Right hindlimb (tissue), 1 donor: ENCODE data around the gene NAA15.
A peak's percentile ranks its signal among the peaks of the same experiment; 100 is the strongest.
"Not testable (repeated sequence)": the region's sequence is repeated elsewhere in the genome, so short reads cannot be mapped to it uniquely, and the experiment has no call there.

Source experiments
- DNase-seq: peaks from one replicate; pipeline ENCODE4 v3.0.0-alpha.2; 2018

NAA15 gene

DNA sequence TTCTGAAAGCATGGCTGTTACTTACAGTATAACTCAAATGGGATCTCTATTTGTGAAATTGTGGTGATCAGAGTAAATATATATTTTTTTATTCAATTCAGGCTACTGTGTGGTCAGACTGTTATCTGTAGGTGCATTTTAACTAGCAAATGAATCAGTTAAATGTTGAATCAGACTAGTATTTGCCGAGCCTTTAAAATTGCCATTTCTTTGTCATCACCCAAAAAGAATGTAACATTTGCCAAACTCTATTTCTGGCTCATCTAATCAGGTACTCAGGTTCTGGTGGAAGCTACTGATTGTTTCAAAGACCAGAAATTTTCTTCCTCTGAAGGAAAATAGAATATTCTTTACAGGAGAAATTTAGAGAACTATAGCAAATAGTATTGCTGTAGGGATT, 1.8 kb upstream of the NAA15 start:
- DNase-seq, result no peak

DNA sequence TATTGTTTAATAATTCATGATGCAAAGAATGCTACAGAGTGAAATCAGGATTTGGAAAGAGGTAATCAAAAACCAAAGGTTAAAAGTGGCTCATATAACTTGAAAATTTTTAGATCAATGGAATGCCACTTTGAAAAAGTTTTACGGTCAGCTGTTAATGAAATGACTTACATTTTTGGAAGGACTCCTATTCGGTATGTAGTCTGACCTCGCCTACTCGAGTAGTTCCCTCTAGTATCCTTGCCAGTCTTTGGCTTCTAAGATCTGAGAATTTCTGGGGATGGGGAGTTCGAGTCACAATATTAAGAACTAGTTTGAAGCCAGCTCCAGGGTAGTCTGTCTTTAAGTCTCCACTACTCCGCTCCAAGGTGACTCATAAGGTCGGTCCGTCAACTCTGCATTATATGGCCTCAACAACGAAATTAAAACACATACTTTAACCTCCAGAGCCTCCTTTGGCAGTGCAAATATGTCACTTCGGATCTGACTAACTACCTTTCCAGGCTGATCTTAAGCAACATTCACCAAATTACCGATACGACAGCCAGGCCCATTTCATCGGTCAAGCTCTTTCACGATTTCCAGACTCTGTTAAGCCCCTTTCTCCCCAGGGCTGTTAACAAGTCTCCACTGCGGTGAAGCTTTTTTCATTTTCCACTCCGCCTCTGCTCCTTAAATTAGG, 733 bp upstream of the NAA15 start:
- DNase-seq, result no peak

DNA sequence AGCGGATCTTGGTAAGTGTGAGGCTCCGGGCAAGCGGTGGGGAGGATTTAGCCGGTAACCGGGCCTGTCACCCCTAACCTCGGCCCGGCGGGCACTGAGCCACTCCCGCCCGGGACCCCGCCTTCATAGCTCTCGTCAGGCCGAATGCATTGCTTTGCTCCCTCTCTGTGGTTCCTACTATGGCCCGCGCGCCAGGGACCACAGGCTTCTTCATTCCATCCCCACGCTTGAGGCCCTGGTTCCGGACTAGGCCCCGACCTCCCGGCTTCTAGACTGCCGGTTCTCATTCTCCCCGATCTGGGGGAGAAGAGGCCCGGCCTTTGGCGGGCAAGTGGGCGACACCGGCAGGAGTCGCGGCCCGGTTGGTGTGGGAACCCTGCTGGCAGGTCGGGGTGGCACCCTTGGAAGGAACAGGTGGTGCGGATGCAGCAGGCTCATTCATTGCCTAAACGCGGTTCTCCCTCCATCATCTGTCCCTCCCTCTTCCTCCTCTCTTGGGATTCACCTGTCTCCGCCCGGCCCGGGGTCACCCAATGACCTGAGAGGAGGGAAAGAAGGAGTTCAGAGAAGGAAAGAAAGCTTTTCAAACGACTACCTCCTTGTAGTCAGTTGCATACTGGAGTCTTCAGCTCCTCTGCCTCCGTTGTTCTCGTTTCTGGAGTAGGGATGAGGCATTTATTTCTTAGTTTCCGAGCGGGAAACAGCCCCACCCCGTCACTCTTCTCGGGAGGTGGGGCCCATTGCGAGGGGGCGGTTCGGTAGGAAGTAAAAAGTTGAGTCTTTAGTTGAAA, 711 bp downstream of the NAA15 start, which contains the start of gene NDUFC1:
Gene NDUFC1 (minus strand): TSS at position 657 of the 791 bp plus-strand sequence. CDS start 6,679 bp downstream, outside the sequence.
- DNase-seq, result peak; percentile 56

DNA sequence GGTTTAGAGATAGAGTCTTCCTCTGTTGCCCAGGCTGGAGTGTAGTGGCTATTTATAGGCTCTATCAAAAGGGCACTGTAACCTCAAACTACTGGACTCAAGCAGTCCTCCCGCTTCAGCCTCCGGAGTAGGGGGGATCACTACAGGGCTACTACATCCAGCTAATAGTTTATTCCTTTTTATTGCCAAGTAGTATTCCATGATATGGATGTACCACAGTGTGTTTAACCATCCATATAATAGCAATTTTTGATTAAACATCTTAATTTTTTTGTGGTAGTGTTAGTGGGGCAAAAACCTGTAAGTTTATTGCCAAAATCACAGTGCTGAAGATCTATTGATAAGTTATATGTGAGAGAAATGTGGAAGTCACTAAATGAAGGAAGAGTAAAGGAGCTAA, 3.6 kb downstream of the NAA15 start:
- DNase-seq, result no peak

GRCh38 chr4:139311909-139312308, 10.6 kb downstream of the NAA15 start:
- DNase-seq, result no peak

DNA sequence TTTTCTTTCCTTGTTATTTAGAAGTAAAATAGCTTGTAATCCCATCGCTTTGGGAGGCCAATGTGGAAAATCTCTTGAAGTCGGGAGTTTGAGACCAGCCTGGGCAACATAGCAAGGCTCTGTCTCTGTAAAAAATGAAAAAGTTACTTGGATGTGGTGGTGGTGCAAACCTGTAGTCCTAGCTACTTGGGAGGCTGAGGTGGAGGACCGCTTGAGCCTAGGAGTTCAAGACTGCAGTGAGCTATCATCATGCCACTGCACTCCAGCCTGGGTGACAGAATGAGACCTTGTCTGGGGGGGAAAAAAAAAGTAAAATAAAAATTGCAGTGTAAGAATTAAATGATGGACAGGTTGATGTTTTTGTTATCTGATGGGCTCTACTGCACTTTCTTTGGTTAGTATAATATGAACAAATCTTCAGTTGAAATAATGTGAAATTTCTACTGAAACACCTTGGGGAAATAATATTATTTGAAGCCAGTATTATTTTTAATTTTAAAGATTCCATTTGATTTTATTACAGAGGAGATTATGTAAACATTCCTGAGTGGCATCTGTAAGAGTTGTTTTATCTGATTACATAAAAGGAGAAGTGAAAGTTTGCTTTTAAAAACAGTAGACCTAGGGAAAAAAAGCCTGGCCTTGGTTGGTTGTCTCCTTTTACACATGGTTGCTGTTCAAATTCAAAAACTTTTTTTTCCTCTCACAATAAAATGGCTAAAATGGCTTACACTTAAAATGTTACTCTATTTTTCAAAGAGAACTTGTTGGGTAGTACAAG, 11.4 kb downstream of the NAA15 start:
- DNase-seq, result no peak

GRCh38 chr4:139313414-139313813, 12.1 kb downstream of the NAA15 start:
- DNase-seq, result not testable (repeated sequence)

DNA sequence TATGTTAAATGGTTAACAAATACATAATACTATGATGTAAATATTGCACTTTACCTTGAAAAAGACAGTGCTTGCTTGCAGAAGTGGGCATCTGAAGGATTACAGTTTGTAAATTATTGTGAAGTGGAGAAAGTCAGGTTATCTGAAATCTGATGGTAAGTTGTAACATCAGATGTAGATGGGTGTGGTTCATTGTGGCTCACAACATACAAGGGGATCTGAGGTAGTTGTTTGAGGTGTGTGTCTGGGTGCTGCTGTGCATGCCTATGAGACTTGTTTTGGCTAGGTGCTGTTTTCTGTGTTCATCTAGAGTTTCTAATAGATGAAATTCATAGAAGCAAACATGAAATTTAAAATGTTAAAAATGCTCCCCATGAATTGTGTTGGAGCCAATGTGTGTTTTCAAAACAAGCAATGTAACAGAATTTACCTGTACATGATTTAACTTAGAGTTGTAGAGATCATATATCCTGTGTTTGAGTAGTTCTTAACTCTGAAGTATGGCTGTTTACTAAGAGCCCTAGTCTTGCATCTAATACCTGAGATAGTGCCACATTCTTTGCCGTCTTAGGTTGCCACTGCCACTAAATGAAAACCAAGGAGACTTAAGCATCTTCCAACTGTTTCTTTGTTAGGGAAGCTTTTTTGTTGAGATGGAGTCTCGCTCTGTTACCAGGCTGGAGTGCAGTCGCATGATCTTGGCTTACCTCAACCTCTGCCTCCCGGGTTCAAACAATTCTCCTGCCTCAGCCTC, 12.9 kb downstream of the NAA15 start:
- DNase-seq, result no peak

GRCh38 chr4:139315221-139315675, 13.9 kb downstream of the NAA15 start:
- no peak for DNase-seq

GRCh38 chr4:139316733-139317132, 15.4 kb downstream of the NAA15 start:
- no peak for DNase-seq

- DNase-seq, result no peak
Observed at GRCh38 chr4:139317635-139318034, 16.3 kb downstream of the NAA15 start.

GRCh38 chr4:139319571-139319970, 18.3 kb downstream of the NAA15 start:
- no peak for DNase-seq

DNA sequence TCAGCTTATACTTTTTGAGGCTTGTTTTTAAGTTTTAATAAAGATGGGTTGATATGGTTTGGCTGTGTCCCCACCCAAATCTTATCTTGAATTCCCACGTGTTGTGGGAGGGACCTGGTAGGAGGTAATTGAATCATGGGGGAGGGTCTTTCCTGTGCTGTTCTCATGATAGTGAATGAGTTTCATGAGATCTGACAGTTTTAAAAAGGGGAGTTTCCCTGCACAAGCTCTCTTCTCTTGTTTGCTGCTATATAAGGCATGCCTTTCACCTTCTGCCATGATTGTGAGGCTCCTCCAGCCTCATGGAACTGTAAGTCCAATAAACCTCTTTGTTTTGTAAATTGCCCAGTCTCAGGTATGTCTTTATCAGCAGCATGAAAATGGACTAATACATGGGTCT, 20.8 kb downstream of the NAA15 start:
- not testable (repeated sequence) for DNase-seq

DNA sequence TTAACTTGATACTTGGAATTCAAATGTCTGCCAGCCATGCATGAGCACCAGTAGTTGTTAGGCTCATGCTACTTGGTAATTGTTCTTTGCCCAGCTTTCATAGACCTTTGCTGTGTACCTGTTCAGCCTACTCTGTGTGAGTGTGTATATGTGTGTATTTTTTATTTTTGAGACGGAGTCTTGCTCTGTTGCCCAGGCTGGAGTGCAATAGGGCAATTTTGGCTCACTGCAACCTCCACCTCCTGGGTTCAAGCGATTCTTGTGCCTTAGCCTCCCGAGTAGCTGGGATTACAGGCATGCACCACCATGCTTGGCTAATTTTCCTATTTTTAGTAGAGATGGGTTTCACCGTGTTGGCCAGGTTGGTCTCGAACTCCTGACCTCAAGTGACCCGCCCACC, 21.2 kb downstream of the NAA15 start:
- DNase-seq, result not testable (repeated sequence)

DNA sequence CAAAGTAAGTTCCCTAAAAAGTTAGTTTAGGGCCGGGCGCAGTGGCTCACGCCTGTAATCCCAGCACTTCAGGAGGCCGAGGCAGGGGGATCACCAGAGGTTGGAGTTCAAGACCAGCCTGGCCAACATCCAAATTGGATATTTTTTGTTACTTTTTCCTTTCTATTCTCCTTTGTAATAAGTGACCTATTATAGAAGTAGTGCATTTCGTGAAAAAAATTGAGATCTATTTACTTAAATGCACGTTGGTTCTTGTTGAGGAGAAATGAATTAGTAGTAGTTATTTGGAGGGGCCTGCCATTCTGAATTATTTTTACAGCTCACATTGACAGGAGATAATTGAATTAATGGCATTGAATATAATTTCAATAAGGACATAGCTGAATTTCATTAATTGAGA, 23.3 kb downstream of the NAA15 start:
- no peak for DNase-seq

DNA sequence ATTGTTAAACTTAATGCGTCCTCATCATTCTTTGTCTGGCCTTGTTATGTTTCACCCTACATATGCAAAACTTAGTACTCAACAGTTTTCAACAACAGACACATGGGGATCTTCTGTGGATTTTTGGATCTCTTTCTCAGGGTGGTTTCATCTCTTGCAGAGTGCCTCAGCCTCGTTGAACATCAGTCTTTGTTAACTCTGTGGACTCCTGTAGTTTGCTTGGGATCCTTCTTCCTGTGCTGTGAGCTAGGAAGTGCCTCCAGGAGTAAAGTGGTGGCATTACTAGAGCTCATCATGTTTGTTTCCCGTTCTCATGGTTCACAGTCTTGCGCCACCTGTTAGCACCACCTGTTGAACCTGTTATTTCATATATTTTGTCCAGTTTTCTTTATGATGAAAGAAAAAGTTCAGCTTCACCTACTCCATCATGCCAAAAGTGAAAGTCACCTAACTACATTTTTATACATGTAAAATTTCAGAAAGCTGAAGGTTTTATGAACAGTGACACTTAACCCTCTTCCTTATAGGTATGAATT, 28.4 kb downstream of the NAA15 start:
- DNase-seq, result no peak

DNA sequence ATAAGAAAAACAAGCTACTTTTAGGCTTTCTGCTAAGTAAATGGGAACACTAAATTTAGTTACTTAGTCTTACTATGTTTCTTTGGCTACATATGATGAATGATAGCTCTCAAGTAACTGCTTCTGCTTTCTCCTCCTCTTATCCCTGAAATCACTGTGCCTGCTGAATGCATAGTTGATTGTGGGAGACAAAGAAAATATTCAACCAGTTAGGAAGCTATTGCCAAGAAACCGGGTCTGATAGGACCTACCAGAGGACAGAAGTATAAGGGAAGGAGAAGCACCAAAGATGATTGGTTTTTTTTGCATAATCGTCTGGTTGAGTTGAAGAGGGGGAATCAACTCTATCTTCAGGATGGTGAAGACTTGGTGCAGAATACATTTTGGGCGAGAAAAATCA, 29.0 kb downstream of the NAA15 start:
- no peak for DNase-seq

DNA sequence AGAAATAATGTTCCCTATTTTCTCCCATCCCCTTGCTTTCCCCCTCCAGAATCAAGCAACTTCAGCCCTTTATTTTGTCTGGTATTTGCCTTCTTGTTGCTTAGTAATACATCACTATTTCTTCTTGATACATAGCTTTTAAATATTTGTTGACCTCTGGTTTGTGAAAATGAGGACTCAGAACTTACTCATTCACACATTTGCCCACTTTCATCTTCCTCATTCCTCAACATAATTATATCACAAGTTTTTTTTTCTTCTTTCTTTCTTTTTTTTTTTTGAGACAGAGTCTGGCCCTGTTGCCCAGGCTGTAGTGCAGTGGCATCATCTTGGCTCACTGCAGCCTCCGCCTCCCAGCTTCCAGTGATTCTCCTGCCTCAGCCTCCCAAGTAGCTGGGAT, 29.9 kb downstream of the NAA15 start:
- no peak for DNase-seq

DNA sequence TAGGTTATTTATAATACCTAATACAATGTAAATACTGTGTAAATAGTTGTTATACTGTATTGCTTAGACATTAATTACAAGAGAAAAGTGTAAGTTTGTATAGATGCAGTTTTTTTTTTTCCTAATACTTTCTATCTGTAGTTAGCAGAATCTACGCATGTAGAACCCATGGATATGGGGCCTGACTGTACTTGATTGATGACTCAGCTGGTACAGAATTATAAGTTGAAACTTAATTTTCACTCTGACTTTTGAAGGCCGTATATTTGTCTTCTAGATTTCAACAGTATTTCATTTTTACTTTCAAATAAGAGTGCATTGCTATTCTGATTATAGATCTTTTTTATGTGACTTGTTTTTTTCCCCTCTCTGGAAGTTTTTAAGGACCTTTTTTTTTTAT, 31.7 kb downstream of the NAA15 start:
- no peak for DNase-seq

DNA sequence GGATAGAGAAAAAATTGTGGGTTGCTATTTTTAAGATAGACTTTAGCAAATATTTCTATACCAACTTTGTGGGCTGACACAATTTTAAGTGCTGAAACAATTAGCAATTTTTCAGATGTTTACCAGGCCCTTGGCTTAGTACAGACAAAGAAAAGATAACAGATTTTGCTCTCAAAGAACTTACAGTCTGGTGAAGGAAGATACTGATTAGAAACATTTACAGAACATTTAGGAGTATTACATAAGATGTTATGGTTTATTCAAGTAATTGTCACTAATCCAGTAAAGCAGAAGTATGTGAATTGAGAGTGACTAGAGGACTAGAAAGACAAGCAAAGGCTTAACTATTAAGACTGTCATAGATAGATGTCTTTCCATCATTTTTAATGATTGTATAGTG, 36.3 kb downstream of the NAA15 start:
- DNase-seq, result no peak

DNA sequence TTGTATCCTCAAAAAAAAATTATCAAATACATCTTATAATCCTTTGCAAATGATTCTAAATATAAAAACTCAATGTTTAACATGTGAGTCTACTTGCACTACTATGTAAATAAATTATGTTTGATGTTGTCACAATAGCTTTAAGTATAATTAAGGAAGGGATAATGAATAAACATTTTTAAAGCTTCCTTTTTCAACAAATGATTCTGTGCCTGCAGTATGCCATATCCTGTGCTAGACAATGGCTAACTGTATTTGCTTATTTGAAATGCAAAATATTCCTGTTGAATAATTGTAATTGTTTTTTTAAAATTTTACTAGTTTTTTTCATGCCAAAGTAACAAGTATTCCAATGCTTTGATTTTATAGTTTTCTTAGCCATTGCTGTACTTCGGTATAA, 60.0 kb downstream of the NAA15 start:
- no peak for DNase-seq

DNA sequence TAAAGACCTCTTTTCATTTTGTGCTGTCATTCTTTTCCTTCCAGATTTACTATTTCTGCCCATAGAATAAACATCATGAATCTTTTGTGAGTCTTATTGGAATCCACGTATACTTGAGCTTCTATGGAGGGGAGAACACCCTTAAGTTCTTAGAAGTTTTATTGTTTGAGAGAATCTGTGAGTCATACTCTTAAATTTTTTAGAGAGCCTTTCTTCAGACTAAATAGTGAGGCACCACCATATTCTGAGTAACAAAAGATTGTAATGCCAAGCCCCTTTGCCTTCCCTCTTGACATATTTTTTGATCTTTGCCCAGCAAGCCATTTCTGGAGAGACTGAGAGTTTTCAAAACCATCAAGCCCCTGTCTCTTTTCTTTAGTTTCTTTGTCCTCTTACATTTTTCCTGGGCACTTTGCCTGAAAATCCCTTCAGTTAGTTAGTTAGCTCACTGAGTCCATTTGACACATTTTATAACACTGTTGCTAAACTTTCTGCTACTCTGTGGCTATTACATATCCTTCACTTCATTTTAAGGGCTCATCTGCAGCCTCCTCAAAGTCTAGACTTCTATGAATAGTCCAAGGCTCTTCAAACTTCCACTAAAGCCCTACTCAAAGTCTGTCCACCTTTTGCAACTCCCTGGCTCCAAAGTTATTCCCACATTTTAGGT, 66.3 kb downstream of the NAA15 start:
- no peak for DNase-seq
